Omental fat pad (tissue), 4 donors: ENCODE results near the gene CNTN1. TPM values are rescaled to one million over a fixed set of nuclear protein-coding genes. Genes with fewer than 3 reads are reported as not detected.

Experiments used
- ATAC-seq: fragments of 150-250 bp; one replicate; pipeline ENCODE4 v1.9.1; 2016; ENCODE audit warnings: mild to moderate bottlenecking, moderate library complexity; ENCODE audit not compliant: low FRiP score
- DNase-seq: peaks from one replicate; pipeline ENCODE4 v3.0.0-alpha.2; 2019; ENCODE audit warnings: low spot score
- total RNA-seq, 4 donors: library from RNA; depleted of rRNA; stranded (reverse); fragments of >200 nt; gene quantifications; one replicate each; pipeline ENCODE4 v1.1.0, GENCODE V29; 2016
- TF ChIP-seq, protein P1 (sequence below), 3 donors: fragments of 450-650 bp; IDR thresholded peaks; one replicate each; pipeline ENCODE4 v1.5.1; 2016 to 2017; ENCODE audit warnings: antibody characterized with exemption in 3 of 3, mild to moderate bottlenecking in 3 of 3, moderate library complexity in 2 of 3

Gene CNTN1
- total RNA-seq, 4 donors from 2014 or later, result 1.1 to 3.6 (median 1.5) TPM

DNA sequence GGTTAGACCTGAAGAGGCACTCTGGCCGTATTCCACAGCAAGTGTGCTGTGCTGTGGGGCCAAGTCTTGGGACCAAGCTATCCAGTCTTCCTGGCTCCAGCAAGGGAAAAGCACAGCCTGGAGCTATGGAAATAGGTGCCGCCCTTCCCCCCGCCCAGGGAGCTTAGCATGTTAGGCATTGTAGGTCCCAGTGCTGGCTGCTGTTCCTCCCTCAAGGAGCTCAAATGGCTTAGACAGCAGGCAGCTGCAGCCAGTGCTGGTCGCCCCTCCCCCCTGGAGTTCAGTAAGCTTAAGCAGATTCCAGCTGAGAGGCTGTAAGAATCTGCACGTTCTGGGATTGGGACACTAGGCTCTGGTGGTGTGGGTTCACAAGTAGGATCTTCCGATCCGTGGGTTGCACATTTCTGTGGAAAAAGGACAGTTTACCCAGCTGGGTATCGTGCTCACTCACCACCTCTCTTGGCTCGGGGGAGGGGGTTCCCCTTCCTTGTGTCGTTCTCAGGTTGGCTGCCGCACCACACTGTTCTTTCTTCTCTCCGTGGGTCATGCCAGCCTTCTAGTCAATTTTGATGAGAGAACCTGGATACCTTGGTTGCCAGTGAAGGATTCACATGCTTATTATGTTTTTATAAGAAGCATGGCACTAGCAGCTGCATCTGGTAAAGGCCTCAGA lies 127.3 kb downstream of the CNTN1 start:
- no peak for DNase-seq
- ATAC-seq, result no peak
- TF ChIP-seq, protein P1, sequence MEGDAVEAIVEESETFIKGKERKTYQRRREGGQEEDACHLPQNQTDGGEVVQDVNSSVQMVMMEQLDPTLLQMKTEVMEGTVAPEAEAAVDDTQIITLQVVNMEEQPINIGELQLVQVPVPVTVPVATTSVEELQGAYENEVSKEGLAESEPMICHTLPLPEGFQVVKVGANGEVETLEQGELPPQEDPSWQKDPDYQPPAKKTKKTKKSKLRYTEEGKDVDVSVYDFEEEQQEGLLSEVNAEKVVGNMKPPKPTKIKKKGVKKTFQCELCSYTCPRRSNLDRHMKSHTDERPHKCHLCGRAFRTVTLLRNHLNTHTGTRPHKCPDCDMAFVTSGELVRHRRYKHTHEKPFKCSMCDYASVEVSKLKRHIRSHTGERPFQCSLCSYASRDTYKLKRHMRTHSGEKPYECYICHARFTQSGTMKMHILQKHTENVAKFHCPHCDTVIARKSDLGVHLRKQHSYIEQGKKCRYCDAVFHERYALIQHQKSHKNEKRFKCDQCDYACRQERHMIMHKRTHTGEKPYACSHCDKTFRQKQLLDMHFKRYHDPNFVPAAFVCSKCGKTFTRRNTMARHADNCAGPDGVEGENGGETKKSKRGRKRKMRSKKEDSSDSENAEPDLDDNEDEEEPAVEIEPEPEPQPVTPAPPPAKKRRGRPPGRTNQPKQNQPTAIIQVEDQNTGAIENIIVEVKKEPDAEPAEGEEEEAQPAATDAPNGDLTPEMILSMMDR (IDR thresholded peaks at IDR 0.05), result no peak

DNA sequence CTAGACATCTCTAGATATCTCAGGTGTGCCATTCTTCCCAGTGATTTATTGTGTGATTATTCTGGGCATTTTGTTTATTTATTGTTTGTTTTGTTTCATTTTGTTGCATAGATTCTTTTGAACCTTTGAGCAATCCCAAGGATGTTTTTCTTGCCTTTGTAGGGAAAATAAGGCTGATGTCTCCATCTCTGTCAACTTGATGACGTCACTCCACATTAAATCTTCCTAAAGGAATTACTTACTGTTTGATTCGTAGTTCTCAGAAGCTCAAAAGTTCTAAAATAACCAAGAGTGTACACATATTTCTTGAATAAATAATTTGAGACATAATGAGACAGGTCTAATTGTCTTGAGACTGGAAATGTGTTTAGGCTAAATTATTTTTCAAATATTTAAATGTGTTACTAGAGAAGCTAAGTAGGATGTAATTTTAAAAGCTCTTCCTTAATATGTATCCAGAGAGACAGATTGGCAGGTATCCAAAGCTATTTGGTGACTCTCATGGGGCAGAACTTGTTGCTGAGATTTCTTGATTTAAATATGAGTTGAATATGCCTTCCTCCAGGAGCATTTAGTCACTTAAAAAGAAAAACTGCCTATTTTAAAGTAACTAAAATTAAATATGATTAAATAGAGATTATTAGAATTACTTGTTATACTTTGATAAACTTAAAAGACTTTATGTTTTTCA lies 128.7 kb downstream of the CNTN1 start:
- TF ChIP-seq, protein P1 (IDR thresholded peaks at IDR 0.05), result no peak
- DNase-seq (no peak), ATAC-seq (no peak)

DNA sequence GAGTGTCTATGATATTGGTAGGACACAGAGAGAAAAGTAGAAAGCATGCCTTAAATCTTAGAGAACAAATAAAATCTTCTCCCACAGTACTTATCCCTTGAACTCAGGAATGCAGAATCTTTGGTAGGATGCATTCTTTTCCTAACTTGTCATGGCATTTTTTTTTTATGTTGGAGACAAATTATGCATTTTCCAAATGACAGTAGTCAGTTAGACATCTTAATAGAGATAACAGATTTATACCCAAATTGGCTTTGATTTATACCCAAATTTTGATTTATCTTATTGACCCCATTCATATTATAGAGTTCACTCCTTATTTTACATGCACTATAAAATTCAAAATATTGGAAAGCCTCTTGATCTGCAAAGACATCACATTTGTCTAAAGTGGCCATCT lies 132.9 kb downstream of the CNTN1 start:
- ATAC-seq (no peak), DNase-seq (no peak)
- TF ChIP-seq, protein P1 (IDR thresholded peaks at IDR 0.05), result no peak

DNA sequence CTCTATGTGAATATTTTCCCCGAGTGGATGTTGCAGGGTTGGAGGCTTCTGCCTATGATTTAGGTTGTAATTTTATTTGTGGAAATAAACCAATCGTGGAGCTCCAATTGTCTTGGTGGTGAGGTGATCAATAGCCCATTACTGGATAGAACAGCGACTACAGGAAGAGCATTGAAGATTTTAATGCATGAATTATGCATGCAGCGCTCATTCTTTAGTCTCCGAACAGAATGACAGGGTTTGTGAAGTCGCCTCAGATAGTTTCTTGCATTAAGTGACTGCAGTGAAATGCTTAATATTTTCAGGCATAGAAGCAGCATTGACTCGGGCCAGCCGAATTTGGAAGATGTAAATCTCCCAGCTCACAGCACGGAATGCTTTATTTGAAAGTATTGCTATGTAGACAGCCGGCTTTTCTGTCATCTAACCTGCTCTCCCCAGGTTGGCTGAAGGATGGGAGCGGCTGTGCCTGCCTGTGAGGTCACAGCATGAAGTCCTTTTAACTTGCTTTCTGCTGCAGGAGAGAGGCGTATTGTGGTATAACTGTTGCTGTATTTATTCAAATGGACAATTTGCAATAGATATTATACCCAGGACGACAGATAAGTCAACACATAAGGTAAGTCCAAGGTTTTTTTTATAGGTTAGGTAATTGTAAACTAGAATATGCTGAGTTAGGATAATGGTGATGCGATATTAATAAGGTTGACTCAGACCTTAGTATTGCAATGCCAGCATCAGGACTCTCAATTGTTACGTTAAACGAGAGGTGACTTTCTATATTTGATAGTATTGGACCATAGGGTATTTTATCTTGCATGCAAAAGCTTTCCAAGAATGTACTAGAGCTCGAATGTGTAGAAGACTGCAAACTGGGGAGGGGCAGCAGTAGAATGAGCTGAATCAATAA lies 135.7 kb downstream of the CNTN1 start:
- ATAC-seq (no peak), DNase-seq (no peak)
- TF ChIP-seq, protein P1 (IDR thresholded peaks at IDR 0.05), result no peak

GRCh38 chr12:40828593-40828990 lies 136.4 kb downstream of the CNTN1 start:
- ATAC-seq (no peak), DNase-seq (no peak)

DNA sequence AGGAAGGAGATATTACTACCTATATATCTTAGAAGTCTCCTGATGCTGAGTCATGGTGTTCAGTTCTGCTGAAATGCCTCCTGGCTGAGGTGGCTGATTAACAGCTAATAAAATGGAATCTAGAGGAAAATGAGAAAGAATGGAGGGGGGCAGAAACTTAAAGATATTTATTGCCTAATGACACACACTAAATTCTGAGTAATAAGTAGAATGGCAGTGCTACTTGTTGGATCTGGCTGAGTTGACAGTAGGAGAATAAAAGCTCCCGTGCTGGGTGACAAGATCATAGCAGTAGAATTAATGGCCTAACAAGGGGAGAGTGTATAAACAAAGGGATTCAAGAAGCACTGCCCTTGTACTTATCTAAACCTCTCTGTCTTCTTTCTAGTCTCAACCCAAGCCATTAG lies 137.5 kb downstream of the CNTN1 start:
- DNase-seq (no peak), ATAC-seq (no peak)
- TF ChIP-seq, protein P1 (IDR thresholded peaks at IDR 0.05), result no peak

More at GRCh38 chr12:40828593-40828990, 136.4 kb downstream of the CNTN1 start:
- TF ChIP-seq, protein P1 (IDR thresholded peaks at IDR 0.05), result no peak
